K562 (cell line): ENCODE data around the gene SLC22A3. TPM values are rescaled to one million over a fixed set of nuclear protein-coding genes. Genes with fewer than 3 reads are reported as not detected.

Source experiments
- TBP ChIP-seq: optimal IDR thresholded peaks from 2 replicates; pipeline ENCODE3; 2011; ENCODE audit warnings: low read depth, low read length, improper control_type of control experiment
- polyA plus RNA-seq, 8 experiments: library from polyadenylated mRNA; depleted of rRNA in 4 of 8; stranded (reverse) in 5 of 8; unstranded in 3 of 8; fragments of >200 nt; fragmentation: Nextera tagmentation in 2 of 8; fragmentation: Illumina TruSeq in 1 of 8; extraction: Ambion mirVana in 2 of 8; extraction: Trizol in 1 of 8; gene quantifications; 2 replicates each; pipeline versions ENCODE4 v1.2.1 to v1.2.3, GENCODE V29; 2011 to 2014; ENCODE audit warnings: inconsistent platforms in 1 of 8, missing spikeins in 1 of 8
- total RNA-seq, 7 experiments: library from RNA; depleted of rRNA in 6 of 7; stranded (reverse); fragments of >200 nt in 6 of 7; fragmentation: Illumina TruSeq in 2 of 7; extraction: Trizol in 2 of 7; gene quantifications; 2 replicates each; pipeline versions ENCODE4 v1.2.1 to v1.2.3, GENCODE V29; 2011 to 2021; ENCODE audit warnings: low replicate concordance in 1 of 7
- TF ChIP-seq, protein P1 (sequence below), 2 experiments: fragments of 450-650 bp in 1 of 2; sonication (generic) in 1 of 2; formaldehyde crosslinking in 1 of 2; IDR thresholded peaks; 2 replicates each; pipeline versions ENCODE4 v1.7.1 to v1.9.0; 2016 to 2022; ENCODE audit warnings: inconsistent platforms in 1 of 2, mild to moderate bottlenecking in 1 of 2, missing genetic modification reagents in 1 of 2

SLC22A3 gene
- total and polyA plus RNA-seq, 9 of the 15 experiments (the other 6 are each of a cell fraction or from before 2014, with no cell fraction given): not detected

DNA sequence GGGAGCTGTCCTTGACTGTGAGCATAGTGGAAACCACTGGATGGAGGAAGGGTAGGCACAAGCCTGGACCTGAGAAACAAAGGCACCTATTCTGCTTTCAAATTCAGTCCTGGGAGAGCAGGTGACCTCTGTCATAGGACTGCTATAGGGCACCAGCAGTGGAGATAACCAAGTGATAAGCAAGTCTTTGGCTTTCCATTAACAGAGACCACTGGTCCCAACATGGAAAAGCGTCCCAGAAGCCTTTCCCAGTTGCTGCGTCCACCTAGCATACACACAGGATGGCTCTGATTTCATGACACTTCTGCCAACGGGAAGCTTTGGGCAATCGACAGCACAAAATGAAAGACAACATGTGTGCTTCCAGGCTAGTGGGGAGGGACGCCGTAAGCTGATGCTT lies 8.9 kb downstream of the SLC22A3 start (continued):
- TF ChIP-seq, protein P1, sequence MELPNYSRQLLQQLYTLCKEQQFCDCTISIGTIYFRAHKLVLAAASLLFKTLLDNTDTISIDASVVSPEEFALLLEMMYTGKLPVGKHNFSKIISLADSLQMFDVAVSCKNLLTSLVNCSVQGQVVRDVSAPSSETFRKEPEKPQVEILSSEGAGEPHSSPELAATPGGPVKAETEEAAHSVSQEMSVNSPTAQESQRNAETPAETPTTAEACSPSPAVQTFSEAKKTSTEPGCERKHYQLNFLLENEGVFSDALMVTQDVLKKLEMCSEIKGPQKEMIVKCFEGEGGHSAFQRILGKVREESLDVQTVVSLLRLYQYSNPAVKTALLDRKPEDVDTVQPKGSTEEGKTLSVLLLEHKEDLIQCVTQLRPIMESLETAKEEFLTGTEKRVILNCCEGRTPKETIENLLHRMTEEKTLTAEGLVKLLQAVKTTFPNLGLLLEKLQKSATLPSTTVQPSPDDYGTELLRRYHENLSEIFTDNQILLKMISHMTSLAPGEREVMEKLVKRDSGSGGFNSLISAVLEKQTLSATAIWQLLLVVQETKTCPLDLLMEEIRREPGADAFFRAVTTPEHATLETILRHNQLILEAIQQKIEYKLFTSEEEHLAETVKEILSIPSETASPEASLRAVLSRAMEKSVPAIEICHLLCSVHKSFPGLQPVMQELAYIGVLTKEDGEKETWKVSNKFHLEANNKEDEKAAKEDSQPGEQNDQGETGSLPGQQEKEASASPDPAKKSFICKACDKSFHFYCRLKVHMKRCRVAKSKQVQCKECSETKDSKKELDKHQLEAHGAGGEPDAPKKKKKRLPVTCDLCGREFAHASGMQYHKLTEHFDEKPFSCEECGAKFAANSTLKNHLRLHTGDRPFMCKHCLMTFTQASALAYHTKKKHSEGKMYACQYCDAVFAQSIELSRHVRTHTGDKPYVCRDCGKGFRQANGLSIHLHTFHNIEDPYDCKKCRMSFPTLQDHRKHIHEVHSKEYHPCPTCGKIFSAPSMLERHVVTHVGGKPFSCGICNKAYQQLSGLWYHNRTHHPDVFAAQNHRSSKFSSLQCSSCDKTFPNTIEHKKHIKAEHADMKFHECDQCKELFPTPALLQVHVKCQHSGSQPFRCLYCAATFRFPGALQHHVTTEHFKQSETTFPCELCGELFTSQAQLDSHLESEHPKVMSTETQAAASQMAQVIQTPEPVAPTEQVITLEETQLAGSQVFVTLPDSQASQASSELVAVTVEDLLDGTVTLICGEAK (IDR thresholded peaks at IDR 0.05): no peak
- TF ChIP-seq, protein P1 (CRISPR knock-in tag; IDR thresholded peaks at IDR 0.05): no peak
- TF ChIP-seq TBP: no peak
